ENCODE results near the gene GPR156.
"Not testable (repeated sequence)": the region's sequence is repeated elsewhere in the genome, so short reads cannot be mapped to it uniquely, and the experiment has no call there.

GPR156 gene

GRCh38 chr3:120284747-120285507, at the start of gene GPR156:
Gene GPR156, minus strand, starts transcription at chr3:120285222. Its CDS starts 41,124 bp downstream, at chr3:120244098.
- DNase-seq (ENCODE audit: low read depth in 2 of 2, low spot score in 1 of 2) = no peak

- no peak for DNase-seq (ENCODE audit: low read depth in 2 of 2, low spot score in 1 of 2)
Measured at GRCh38 chr3:120332646-120333045, 47.6 kb upstream of the GPR156 start.

DNA sequence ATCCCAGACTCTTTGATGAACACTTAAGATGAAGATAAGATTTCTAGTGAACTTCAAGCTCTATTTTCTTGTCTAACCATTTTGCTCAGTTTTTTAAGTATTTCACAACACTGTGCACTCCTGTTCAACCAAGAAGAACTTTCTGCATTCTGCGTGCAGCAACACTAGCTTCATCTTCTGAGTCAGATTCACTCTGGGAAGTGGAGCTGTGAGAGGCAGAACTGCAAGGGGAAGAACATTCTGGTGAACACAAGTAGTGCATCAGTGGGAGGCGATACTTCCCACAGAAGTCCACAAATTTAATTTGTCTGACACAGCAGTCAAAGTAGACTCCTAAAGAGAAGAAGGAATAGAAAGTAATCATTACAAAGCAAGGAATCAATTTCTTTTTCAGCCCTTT, 46.1 kb upstream of the GPR156 start:
- no peak for DNase-seq (ENCODE audit: low read depth in 2 of 2, low spot score in 1 of 2)

- no peak for DNase-seq (ENCODE audit: low read depth in 2 of 2, low spot score in 1 of 2)
Measured at GRCh38 chr3:120326784-120327183, 41.8 kb upstream of the GPR156 start.

DNA sequence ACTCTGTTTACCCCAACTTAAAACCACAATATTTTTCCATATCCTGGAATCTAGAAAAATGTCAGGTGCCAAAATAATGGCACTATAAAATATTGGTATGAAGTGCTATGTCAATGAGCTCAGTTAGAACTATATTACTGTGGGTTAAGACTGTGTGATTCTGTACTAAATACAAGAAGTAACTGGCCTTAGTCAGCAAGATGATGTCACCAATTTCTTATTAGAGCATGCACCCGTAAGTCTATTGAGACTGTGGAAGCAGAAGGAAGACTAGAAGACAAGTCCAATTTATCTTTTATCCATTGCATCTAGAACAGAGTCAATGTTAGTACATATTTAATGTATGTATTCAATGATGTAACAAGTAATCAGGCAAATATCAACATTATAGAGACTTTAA, 39.2 kb upstream of the GPR156 start:
- no peak for DNase-seq (ENCODE audit: low read depth in 2 of 2, low spot score in 1 of 2)

DNA sequence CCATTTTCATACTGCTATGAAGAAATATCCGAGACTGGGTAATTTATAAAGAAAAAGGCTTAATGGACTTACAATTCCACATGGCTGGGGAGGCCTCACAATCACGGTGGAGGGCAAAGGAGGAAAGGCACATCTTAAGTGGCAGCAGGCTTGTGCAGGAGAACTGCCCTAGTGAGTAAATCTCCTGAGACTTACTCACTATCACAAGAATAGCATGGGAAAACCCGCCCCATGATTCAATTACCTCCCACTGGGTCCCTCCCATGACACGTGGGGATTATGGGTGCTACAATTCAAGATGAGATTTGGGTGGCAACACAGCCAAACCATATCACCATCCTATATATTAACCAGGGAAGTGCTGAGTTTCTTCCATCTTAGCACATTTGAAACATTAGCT, 38.7 kb upstream of the GPR156 start:
- DNase-seq (ENCODE audit: low read depth in 2 of 2, low spot score in 1 of 2) = not testable (repeated sequence)

GRCh38 chr3:120311863-120312794, 27.1 kb upstream of the GPR156 start:
- DNase-seq (ENCODE audit: low read depth in 2 of 2, low spot score in 1 of 2) = no peak

- no peak for DNase-seq (ENCODE audit: low read depth in 2 of 2, low spot score in 1 of 2)
Measured at GRCh38 chr3:120306519-120307455, 21.8 kb upstream of the GPR156 start.

DNA sequence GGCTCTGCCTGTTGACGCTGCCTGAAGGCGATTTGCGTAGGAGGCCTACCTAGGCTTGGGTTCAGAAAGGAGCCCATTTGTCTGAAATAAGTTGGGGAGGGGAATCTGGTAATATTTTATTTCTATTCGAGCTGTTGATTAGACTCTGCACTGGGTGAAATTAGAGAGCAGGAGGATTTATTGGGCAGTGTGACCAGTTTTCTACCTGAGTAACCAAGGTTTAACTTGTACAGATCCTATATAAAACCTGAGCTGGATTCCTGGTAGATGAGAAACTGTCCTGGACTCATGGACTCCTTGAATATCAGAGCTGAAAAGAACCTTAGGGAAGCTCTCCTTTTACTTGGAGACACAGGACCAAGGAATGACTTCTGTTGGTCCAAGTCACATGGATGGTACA, 19.6 kb upstream of the GPR156 start:
- DNase-seq (ENCODE audit: low read depth in 2 of 2, low spot score in 1 of 2) = no peak

- DNase-seq (ENCODE audit: low read depth in 2 of 2, low spot score in 1 of 2) = no peak
Measured at GRCh38 chr3:120302361-120302760, 17.3 kb upstream of the GPR156 start.

- DNase-seq (ENCODE audit: low read depth in 2 of 2, low spot score in 1 of 2) = no peak
Measured at GRCh38 chr3:120300971-120301370, 15.9 kb upstream of the GPR156 start.

DNA sequence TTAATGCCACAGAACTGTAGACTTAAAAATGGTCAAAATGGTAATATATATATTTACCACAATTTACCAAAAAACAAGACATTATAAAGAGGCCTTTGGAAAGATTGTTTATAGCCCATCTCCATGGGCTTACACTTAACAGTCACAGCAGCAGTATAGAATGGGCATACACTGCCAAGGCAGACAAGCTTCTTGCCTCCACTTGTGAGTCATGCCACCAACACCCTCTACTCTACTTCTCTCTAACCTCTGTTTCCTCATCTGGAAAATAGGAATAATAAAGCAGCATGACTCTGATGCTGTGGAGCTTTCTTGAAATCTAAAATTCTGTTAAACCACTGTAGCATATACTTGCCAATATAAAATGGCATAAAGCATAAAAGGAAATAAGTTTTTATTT, 14.4 kb upstream of the GPR156 start:
- no peak for DNase-seq (ENCODE audit: low read depth in 2 of 2, low spot score in 1 of 2)

DNA sequence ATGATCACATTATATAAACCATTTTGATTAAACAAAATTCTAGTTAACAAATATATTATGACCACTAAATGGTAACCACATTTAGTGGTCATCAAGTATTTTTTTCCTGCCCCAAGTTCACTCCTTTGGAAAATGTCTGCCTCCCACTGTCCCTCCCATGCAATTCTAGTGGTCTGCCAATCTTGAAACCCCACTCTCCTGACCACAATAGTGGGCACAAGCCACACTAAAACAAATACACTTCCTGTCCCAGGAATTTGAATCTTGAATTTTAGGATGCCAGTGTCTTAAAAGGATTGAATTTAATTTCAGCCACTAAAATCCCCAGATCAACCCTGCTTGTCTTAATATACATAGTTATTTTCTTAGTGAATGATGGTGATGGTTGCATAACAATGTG, 14.0 kb upstream of the GPR156 start:
- no peak for DNase-seq (ENCODE audit: low read depth in 2 of 2, low spot score in 1 of 2)

- DNase-seq (ENCODE audit: low read depth in 2 of 2, low spot score in 1 of 2) = not testable (repeated sequence)
Measured at GRCh38 chr3:120291552-120291951, 6.5 kb upstream of the GPR156 start.

- DNase-seq (ENCODE audit: low read depth in 2 of 2, low spot score in 1 of 2) = no peak
Measured at GRCh38 chr3:120289636-120290035, 4.6 kb upstream of the GPR156 start.

GRCh38 chr3:120286465-120286864, 1.4 kb upstream of the GPR156 start:
- no peak for DNase-seq (ENCODE audit: low read depth in 2 of 2, low spot score in 1 of 2)

GRCh38 chr3:120285508-120285841, 453 bp upstream of the GPR156 start:
- DNase-seq (ENCODE audit: low read depth in 2 of 2, low spot score in 1 of 2) = no peak

GRCh38 chr3:120281261-120281660, 3.8 kb downstream of the GPR156 start:
- DNase-seq (ENCODE audit: low read depth in 2 of 2, low spot score in 1 of 2) = no peak

- no peak for DNase-seq (ENCODE audit: low read depth in 2 of 2, low spot score in 1 of 2)
Measured at GRCh38 chr3:120280566-120280965, 4.5 kb downstream of the GPR156 start.

DNA sequence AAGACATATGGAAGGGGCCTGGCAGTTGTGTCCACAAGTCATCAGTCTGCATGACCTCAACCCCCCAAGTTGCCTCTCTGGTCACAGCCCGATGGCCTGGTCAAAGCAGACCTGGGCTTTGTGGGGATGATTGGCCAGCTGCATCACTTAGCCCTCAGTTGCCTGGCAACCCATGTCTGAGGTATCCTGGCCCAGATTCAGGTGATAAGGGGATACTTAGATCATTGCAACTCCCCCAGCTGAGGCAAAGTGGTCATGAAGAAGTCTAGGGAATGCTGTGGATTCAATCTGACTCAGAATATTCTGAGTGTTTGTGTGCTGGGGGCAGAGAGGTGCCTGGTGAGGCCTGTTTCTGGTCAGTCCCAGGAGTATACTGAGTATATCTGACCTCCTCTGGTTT, 5.0 kb downstream of the GPR156 start:
- no peak for DNase-seq (ENCODE audit: low read depth in 2 of 2, low spot score in 1 of 2)

- no peak for DNase-seq (ENCODE audit: low read depth in 2 of 2, low spot score in 1 of 2)
Measured at GRCh38 chr3:120276767-120277166, 8.3 kb downstream of the GPR156 start.
